HG03432 (cell line): ENCODE measurements around the gene IL6ST.
A peak's percentile ranks its signal among the peaks of the same experiment; 100 is the strongest.

Experiments used
- ATAC-seq: cut with Tn5 transposase; IDR thresholded peaks from one replicate; pipeline ENCODE4 v1.9.1; 2021; ENCODE audit warnings: mild to moderate bottlenecking, moderate library complexity; ENCODE audit not compliant: unreplicated experiment

Gene IL6ST

GRCh38 chr5:55899344-55899743, 95.4 kb downstream of the IL6ST start:
- ATAC-seq, result no peak

- no peak for ATAC-seq
Observed at GRCh38 chr5:55897905-55898304, 96.9 kb downstream of the IL6ST start.

GRCh38 chr5:55897206-55897894, 97.4 kb downstream of the IL6ST start:
- no peak for ATAC-seq

GRCh38 chr5:55896663-55897062, 98.1 kb downstream of the IL6ST start:
- no peak for ATAC-seq

DNA sequence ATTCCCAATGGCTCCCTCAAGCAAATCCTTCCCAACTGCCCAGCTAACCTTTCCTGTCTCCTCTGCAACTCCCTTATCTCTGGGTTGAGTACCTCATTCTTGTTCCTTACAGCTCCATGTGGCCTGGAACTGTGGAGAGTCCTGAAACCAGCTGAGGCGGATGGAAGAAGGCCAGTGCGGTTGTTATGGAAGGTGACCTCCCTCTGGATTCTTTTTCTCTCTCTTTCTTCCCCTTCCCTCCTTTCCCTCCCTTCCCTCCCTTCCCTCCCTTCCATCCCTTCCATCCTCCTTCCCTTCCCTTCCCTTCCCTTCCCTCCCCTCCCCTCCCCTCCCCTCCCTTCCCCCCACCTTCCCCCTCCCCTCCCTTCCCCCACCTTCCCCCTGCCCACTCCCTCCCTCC, 98.5 kb downstream of the IL6ST start:
- no peak for ATAC-seq

- no peak for ATAC-seq
Observed at GRCh38 chr5:55895346-55895745, 99.4 kb downstream of the IL6ST start.

DNA sequence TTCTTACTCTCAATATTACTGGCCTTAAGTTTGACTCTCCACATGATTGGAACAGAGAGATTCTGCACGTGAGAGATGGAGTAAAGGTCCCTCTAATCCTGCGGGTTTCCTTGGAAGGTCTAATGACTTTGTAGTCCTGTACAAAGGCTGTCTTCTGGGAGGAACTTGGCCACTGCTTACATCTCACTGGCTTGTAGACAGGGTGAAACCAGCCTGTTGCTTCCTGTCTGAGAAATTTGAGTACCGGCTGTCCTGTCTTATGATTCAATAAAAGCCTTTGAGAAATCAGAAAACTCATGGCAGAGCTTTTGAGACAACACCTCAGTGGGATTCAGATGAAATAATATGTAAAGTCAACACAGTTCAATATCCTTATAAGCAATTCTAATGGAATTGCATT, 100.6 kb downstream of the IL6ST start:
- peak; percentile 60 for ATAC-seq

DNA sequence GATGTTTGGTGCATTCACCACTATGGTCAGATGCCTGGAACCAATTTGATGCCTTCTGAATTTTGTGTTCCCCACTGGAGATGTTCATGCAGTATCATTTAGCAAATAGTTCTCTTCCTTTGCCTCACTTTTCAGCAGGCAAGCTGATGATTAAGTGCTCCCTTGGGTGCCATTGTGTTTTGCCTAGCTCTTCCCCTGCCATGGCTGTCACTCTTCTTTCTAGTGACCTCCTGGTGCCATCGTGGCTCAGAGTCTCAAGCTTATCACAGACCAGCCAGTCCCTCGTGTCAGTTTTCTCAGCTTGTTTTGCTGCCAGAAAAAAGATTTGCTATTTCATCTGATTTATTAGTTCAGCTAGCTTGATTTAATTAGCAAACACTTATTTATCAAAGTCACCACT, 102.3 kb downstream of the IL6ST start:
- no peak for ATAC-seq

GRCh38 chr5:55888205-55888604, 106.6 kb downstream of the IL6ST start:
- no peak for ATAC-seq

- no peak for ATAC-seq
Observed at GRCh38 chr5:55885359-55885758, 109.4 kb downstream of the IL6ST start.
